Activated T-cell treated with anti-CD3 and anti-CD28 coated beads, Interleukin-2, amount 50 U/mL, for 72 hours (primary cell): ENCODE measurements around the gene GCHFR. TPM values are rescaled to one million over a fixed set of nuclear protein-coding genes. Genes with fewer than 3 reads are reported as not detected.

Source experiments
- total RNA-seq, 2 donors: library from RNA; stranded (reverse); gene quantifications; one replicate each; pipeline ENCODE4 v1.2.3, GENCODE V29; 2022

Gene GCHFR
- total RNA-seq, 2 donors from 2014 or later: 40.9 to 44.8 TPM

Other genes with a start within 250 kb of the GCHFR start
- 10 to 100 TPM; 34.8 to 38.1 TPM for gene CCDC32, start 199.0 kb upstream of the GCHFR start, total RNA-seq
- gene RPUSD2, start 194.8 kb upstream of the GCHFR start, total RNA-seq: 10 to 100 TPM; 11.3 to 12.9 TPM
- 10 to 100 TPM; 32.5 to 34.1 TPM for gene KNL1, start 169.8 kb upstream of the GCHFR start, total RNA-seq
- 10 to 100 TPM; 49.9 to 73.2 TPM for gene RAD51, start 68.9 kb upstream of the GCHFR start, total RNA-seq
- gene RMDN3, start 8.8 kb upstream of the GCHFR start, total RNA-seq: 10 to 100 TPM; 28.0 to 30.7 TPM
- gene C15orf62, start 5.9 kb downstream of the GCHFR start, total RNA-seq: 1 to 10 TPM; 1.6 to 1.7 TPM
- gene ZFYVE19, start 43.0 kb downstream of the GCHFR start, total RNA-seq: 10 to 100 TPM; 24.1 to 29.8 TPM
- gene DNAJC17, start 43.4 kb downstream of the GCHFR start, total RNA-seq: 10 to 100 TPM; 26.3 to 37.3 TPM
- gene PPP1R14D, start 64.6 kb downstream of the GCHFR start, total RNA-seq: not detected
- 10 to 100 TPM; 17.3 to 19.4 TPM for gene SPINT1, start 80.0 kb downstream of the GCHFR start, total RNA-seq
- gene RHOV, start 110.2 kb downstream of the GCHFR start, total RNA-seq: under 1 TPM; 0.14 to 0.23 TPM
- gene VPS18, start 130.4 kb downstream of the GCHFR start, total RNA-seq: 10 to 100 TPM; 10.7 to 12.1 TPM
- under 1 TPM; 0.12 to 0.19 TPM for gene DLL4, start 165.3 kb downstream of the GCHFR start, total RNA-seq
- gene CHAC1, start 189.4 kb downstream of the GCHFR start, total RNA-seq: 10 to 100 TPM; 77.8 to 83.0 TPM